Measurements from ENCODE around the gene CD247. TPM values are rescaled to one million over a fixed set of nuclear protein-coding genes. Genes with fewer than 3 reads are reported as not detected.
A peak's percentile ranks its signal among the peaks of the same experiment; 100 is the strongest.

Gene CD247
- total and polyA plus RNA-seq, 9 of the 15 experiments (the other 6 are each of a cell fraction or from before 2014, with no cell fraction given) = 0.08 to 0.42 (median 0.28) TPM; not detected in 5

DNA sequence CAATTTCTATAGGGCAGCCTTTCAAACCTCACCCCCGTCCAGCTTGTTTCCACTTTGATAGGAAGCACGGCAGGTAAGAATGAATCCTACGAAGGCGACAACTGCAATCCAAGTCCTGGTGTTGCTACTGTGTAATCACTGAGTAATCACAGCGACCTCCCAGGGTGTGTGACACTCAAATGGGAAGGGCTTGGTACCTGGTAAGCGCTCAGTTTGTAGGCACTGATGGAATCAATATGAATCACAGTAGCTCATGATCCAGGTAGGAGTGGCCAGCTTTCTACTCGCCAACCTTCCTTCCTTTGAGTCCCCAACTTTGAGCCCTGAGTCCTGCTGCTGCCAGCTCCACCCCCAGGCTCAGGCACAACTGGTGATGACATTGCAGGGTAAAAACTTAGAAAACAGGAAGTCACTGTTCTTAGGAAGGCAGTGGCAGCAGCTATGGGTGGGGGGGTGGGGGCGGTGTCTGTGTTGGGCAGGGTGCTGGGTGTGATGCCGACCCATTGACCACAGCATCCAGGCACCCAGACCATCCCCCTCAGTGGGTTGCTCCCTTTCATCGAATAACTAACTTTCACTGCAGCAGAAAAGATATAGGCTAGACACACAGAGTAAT is 70.7 kb downstream of the CD247 start (continued):
- TF ChIP-seq NFE2 (IDR thresholded peaks at IDR 0.05; ENCODE audit: low read depth) (no peak), EZH2 (IDR thresholded peaks at IDR 0.05; ENCODE audit: borderline replicate concordance, low read depth, low read length) (no peak), STAT5B (CRISPR knock-in tag; IDR thresholded peaks at IDR 0.05) (no peak), ZC3H11A (IDR thresholded peaks at IDR 0.05; ENCODE audit: low read depth, low read length) (no peak), FUS (optimal IDR thresholded peaks at IDR 0.05; ENCODE audit: low read depth, low read length) (no peak), ZKSCAN1 (IDR thresholded peaks at IDR 0.05; ENCODE audit: low read depth, low read length) (no peak), TCF7 (IDR thresholded peaks at IDR 0.05; ENCODE audit: borderline replicate concordance) (no peak), CTBP1 (IDR thresholded peaks at IDR 0.05; ENCODE audit: borderline replicate concordance) (peak; percentile 82), LEF1 (IDR thresholded peaks at IDR 0.05) (no peak; the same call in 1 of the 2 replicates), TAF7 (tag; IDR thresholded peaks at IDR 0.05) (no peak), SAP30 (IDR thresholded peaks at IDR 0.05; ENCODE audit: borderline replicate concordance, insufficient read depth, low read depth, low read length, poor library complexity, severe bottlenecking) (no peak), NEUROD1 (IDR thresholded peaks at IDR 0.05; ENCODE audit: borderline replicate concordance, low read depth, low read length, partially characterized antibody) (no peak), CBFA2T2 (conservative IDR thresholded peaks at IDR 0.05) (no peak), BCOR (IDR thresholded peaks at IDR 0.05) (no peak), ZBTB8A (IDR thresholded peaks at IDR 0.05; ENCODE audit: partially characterized antibody) (no peak), ZNF507 (tag; conservative IDR thresholded peaks at IDR 0.05) (no peak), COPS2 (conservative IDR thresholded peaks at IDR 0.05) (no peak), IRF2 (CRISPR knock-in tag; IDR thresholded peaks at IDR 0.05) (no peak), SRSF7 (optimal IDR thresholded peaks at IDR 0.05; ENCODE audit: low read depth, low read length) (no peak), HDAC8 (tag; IDR thresholded peaks at IDR 0.05) (no peak), NRF1 (conservative IDR thresholded peaks at IDR 0.05 in 1 of 2, IDR thresholded peaks at IDR 0.05 in 1 of 2) (peak; percentile 12 to 25; a peak in 1 of 4 replicates), MYC (IDR thresholded peaks at IDR 0.05; ENCODE audit: low read depth, low read length) (no peak), MYC (CRISPR knock-in tag; IDR thresholded peaks at IDR 0.05; ENCODE audit: borderline replicate concordance, low read depth) (no peak), SMARCC2 (IDR thresholded peaks at IDR 0.05; ENCODE audit: low read depth) (no peak), SREBF1 (IDR thresholded peaks at IDR 0.05; ENCODE audit: borderline replicate concordance, low read depth, low read length) (no peak), TSC22D4 (tag; IDR thresholded peaks at IDR 0.05) (no peak)
- TF ChIP-seq, protein P1, sequence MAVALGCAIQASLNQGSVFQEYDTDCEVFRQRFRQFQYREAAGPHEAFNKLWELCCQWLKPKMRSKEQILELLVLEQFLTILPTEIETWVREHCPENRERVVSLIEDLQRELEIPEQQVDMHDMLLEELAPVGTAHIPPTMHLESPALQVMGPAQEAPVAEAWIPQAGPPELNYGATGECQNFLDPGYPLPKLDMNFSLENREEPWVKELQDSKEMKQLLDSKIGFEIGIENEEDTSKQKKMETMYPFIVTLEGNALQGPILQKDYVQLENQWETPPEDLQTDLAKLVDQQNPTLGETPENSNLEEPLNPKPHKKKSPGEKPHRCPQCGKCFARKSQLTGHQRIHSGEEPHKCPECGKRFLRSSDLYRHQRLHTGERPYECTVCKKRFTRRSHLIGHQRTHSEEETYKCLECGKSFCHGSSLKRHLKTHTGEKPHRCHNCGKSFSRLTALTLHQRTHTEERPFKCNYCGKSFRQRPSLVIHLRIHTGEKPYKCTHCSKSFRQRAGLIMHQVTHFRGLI (CRISPR knock-in tag; IDR thresholded peaks at IDR 0.05) = no peak
- TF ChIP-seq, protein P2, sequence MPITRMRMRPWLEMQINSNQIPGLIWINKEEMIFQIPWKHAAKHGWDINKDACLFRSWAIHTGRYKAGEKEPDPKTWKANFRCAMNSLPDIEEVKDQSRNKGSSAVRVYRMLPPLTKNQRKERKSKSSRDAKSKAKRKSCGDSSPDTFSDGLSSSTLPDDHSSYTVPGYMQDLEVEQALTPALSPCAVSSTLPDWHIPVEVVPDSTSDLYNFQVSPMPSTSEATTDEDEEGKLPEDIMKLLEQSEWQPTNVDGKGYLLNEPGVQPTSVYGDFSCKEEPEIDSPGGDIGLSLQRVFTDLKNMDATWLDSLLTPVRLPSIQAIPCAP (CRISPR knock-in tag; IDR thresholded peaks at IDR 0.05; ENCODE audit: borderline replicate concordance) = no peak
- TF ChIP-seq, protein P3, sequence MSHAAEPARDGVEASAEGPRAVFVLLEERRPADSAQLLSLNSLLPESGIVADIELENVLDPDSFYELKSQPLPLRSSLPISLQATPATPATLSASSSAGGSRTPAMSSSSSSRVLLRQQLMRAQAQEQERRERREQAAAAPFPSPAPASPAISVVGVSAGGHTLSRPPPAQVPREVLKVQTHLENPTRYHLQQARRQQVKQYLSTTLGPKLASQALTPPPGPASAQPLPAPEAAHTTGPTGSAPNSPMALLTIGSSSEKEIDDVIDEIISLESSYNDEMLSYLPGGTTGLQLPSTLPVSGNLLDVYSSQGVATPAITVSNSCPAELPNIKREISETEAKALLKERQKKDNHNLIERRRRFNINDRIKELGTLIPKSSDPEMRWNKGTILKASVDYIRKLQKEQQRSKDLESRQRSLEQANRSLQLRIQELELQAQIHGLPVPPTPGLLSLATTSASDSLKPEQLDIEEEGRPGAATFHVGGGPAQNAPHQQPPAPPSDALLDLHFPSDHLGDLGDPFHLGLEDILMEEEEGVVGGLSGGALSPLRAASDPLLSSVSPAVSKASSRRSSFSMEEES (CRISPR knock-in tag; IDR thresholded peaks at IDR 0.05) = no peak
